HG02571 (cell line): ENCODE data around the gene HOMER3.
"Not testable (repeated sequence)": the region's sequence is repeated elsewhere in the genome, so short reads cannot be mapped to it uniquely, and the experiment has no call there.

ENCODE experiments used
- ATAC-seq: cut with Tn5 transposase; IDR thresholded peaks from one replicate; pipeline ENCODE4 v1.9.1; 2021; ENCODE audit warnings: mild to moderate bottlenecking, moderate library complexity; ENCODE audit not compliant: unreplicated experiment

The HOMER3 gene

GRCh38 chr19:18904334-18905057 lies 36.5 kb downstream of the HOMER3 start:
- ATAC-seq: no peak

DNA sequence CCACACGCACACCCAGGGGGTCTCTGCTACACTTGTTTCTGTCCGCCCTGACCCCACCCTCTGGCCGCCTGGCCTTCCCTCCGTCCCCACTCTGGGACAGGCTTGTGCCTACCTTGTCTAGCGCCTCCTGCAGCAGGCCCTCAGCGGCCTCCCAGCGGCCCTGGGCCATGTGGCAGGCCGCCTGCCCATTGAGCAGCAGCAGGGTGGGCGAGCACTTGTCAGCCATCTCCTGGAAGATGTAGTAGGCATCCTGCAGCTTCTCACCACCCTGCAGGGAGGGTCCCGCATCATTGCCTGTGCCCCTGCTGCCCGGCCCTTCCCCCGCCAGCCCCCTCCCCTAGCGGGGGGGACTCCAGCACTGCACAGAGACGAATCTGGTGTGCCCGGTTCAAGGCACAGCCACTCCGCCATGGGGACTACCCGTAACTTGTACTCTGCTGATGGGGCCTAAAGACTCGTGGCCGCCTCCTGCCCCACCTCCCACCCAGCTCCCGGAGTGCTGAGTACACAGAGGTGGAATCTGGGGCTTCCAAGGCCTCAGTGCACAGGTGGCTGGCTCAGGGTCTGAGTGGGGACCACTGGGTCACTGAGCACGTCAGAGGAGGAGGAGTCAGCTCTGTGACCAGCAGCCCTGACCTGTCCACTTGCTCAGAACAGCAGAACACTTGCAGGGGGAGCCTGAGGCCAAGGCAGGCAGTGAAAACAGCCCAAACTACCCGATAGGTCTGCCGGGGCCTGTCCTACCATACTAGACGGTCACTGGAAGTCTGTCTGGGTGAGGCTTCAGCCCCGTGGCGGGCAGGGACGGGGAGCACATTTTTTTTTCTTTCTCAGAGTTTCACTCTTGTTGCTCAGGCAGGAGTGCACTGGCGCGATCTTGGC lies 37.6 kb downstream of the HOMER3 start:
- ATAC-seq: no peak

DNA sequence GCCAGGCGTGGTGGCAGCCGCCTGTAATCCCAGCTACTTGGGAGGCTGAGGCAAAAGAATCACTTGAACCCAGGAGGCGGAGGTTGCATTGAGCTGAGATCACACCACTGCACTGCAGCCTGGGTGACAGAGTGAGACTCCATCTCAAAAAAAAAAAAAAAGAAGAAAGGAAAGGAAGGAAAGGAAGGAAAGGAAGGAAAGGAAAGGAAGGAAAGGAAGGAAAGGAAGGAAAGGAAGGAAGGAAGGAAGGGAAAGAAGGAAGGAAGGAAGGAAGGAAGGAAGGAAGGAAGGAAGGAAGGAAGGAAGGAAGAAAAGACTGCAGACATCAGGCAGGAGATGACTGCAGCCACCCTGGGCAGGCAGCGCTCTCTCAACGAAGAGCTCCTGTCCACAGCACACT lies 38.5 kb downstream of the HOMER3 start:
- not testable (repeated sequence) for ATAC-seq

DNA sequence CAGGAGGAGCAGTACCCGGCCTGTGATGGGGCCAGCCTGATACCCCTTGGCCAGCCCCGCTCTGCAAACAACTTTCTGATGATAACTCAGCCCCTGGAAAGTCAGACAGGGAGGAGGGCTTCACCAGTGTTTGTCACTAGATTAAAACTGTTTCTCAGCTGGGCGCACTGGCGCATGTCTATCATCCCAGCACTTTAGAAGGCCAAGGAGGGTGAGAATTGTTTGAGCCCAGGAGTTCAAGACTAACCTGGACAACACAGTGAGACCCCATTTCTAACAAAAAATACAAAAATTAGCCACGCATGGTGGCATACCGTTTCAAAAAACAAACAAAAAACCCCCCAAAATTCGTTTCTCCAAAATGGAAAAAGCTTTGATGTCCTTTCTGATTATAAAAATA lies 39.5 kb downstream of the HOMER3 start:
- ATAC-seq: no peak

DNA sequence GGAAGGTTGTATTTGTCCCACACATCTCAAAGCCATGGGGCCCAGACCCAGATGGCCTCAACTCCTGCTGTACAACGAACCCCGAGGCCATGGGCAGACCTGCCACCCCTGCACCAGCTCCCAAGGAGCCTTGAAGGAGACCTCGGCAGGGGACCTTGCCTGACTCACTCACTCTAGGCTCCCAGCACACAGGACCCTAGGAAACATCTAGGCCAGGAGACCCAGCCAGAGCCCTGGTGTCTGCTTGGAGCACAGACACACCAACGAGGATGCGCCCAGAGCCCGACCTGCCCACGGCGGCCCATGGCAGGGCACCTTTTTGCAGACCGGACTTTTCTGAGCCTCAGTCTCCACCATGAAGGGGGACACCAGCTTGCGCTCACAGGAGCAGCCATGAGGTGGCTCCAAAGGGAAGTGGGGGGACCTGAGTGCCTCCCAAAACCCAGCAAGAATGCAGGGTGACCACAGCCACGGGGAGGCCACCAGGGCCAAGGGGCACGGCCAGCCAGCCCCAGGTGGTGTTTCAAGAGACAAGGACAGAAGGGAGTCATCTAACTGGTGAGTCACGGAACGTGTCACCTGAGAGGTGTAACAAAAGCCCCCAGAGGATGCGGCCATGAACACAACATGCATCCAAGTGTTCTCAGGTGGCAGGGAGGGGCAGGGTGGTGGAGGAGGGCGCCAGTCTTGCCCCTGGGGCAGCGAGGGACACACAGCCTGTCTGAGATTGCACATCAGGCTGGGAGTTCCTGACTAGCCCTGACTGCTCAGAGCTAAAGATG lies 40.1 kb downstream of the HOMER3 start:
- no peak for ATAC-seq

- ATAC-seq: no peak
Measured at GRCh38 chr19:18899624-18900560, 41.1 kb downstream of the HOMER3 start.

- no peak for ATAC-seq
Measured at GRCh38 chr19:18898607-18899408, 42.2 kb downstream of the HOMER3 start.

GRCh38 chr19:18898081-18898606 lies 42.9 kb downstream of the HOMER3 start:
- ATAC-seq: no peak

GRCh38 chr19:18897094-18898029 lies 43.7 kb downstream of the HOMER3 start:
- ATAC-seq: no peak

DNA sequence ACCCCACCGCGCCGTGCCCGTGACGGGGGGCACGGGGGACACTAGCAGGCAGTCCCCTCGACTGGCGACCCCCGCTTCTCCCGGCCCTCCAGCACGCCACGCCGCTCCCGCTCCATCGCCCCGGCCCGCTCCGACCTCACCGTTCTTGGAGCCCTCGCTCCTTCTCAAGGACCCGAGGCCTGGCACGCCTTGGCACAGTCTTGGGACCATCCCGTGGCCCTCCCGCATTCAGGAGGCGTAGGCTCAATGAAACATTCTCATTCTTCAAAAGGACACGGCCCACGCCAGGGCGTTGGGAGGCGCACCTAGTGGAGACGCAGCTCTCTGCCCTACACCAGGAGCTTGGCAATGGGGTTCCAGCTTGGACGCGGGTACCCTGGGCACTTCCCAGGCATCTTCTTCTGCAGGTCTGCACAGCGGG lies 44.6 kb downstream of the HOMER3 start:
- ATAC-seq: no peak

GRCh38 chr19:18895824-18896341 lies 45.1 kb downstream of the HOMER3 start, which contains the start of gene CERS1:
TSS of gene CERS1 (minus strand) at chr19:18896158. CDS start at chr19:18896072, 86 bp downstream.
- no peak for ATAC-seq

GRCh38 chr19:18895038-18895823 lies 45.8 kb downstream of the HOMER3 start:
- ATAC-seq: no peak

DNA sequence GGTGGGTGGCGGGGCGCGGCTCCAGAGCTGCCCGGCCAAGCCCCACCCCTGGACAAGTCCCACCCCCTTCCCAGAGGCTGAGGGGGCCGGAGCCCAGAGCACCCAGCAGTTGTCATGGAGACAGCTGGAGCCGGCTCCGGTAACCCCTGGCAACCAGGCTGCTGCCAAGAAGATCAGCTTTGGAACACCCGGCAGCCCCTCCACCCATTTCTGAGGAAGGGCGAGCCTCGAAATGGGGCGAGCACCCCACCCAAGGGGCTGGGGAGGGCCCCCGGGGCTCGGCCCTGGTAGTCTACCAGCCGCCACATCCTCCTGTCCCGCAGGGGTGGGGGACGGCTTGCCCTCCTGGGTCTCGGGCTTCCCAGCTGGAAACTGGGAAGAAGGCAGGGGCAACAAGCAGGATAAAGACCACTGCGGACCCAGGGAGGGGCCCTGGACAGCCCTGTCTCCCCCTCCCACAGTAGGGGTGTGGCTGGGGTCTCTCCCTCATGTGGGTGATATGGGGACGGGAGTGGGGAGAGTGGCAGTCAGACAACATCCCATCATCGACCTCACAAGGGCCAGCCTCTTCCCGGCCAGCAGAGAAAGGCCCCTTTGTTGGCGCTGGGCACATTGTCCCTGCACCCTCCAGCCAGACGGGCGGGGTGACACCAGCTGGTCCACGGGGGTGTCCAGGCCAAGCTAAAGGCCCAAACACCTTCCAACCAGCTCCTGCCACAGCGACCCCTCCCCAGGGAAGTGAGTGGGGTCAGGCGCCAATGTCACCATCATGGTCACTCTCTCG lies 46.6 kb downstream of the HOMER3 start:
- ATAC-seq: no peak

- ATAC-seq: no peak
Measured at GRCh38 chr19:18893587-18894253, 47.3 kb downstream of the HOMER3 start.

- no peak for ATAC-seq
Measured at GRCh38 chr19:18889949-18890745, 50.9 kb downstream of the HOMER3 start.
